PFSK-1 (cell line): ENCODE data around the gene NFIA.

Experiments
- FOXP2 ChIP-seq: optimal IDR thresholded peaks from 2 replicates; pipeline ENCODE3; 2011; ENCODE audit warnings: borderline replicate concordance, control low read depth, inconsistent platforms; ENCODE audit not compliant: insufficient read depth; ENCODE audit errors: extremely low read length, extremely low read depth
- POLR2AphosphoS5 ChIP-seq: IDR thresholded peaks from 2 replicates; pipeline ENCODE4 v1.6.1; 2012; ENCODE audit warnings: low read depth, mild to moderate bottlenecking, control low read depth, low read length, moderate library complexity
- SIN3A ChIP-seq: IDR thresholded peaks from 2 replicates; pipeline ENCODE4 v1.6.1; 2012; ENCODE audit warnings: mild to moderate bottlenecking, low read length, moderate library complexity, borderline replicate concordance; ENCODE audit not compliant: insufficient read depth
- TAF1 ChIP-seq: IDR thresholded peaks from 2 replicates; pipeline ENCODE4 v1.6.1; 2012; ENCODE audit warnings: low read length, control low read depth, borderline replicate concordance; ENCODE audit not compliant: insufficient read depth
- TF ChIP-seq, protein P1 (sequence below), 2 experiments: IDR thresholded peaks; 2 replicates each; pipeline versions ENCODE4 v1.6.1 to v1.8.0; 2011 to 2012; ENCODE audit warnings: low read depth in 2 of 2, low read length in 2 of 2, control low read depth in 1 of 2, inconsistent platforms in 1 of 2, mild to moderate bottlenecking in 1 of 2, moderate library complexity in 1 of 2; ENCODE audit not compliant: insufficient read depth in 1 of 2

NFIA gene

DNA sequence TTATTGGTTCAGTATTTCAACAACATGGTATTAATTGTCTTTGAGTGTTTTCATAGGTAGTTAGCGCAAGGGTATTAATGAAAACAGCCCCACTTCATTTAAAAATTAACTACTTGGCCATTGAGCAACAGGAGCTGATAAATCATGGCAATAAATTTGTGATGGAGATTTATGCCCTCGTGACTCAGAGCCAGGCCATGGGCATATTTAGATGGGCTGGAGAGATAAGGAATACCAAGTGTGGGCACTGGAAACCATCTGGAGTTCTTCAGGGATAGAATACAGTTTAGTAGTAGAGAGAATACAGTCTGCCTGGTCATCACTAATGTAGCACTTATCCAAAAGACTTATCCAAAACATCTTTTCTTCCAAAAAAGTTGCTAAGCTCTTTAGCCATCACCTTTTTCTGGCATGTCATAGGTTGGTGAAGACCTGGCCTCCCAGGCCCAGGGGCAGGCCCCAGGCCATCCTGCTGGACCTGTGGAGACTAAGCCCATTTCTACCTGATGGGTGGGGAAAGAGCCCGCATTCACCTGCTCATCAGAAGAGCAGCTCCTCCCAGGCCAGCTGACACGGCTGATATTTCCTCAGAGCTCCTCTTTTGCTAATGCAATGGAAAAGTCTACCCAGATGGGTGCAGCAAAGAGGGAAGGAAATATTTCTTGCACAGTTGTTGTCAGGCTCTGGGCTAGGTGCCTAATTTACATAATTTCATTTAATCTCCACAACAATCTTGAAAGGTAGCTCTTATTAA, 404.6 kb downstream of the NFIA start:
- TF ChIP-seq, protein P1, sequence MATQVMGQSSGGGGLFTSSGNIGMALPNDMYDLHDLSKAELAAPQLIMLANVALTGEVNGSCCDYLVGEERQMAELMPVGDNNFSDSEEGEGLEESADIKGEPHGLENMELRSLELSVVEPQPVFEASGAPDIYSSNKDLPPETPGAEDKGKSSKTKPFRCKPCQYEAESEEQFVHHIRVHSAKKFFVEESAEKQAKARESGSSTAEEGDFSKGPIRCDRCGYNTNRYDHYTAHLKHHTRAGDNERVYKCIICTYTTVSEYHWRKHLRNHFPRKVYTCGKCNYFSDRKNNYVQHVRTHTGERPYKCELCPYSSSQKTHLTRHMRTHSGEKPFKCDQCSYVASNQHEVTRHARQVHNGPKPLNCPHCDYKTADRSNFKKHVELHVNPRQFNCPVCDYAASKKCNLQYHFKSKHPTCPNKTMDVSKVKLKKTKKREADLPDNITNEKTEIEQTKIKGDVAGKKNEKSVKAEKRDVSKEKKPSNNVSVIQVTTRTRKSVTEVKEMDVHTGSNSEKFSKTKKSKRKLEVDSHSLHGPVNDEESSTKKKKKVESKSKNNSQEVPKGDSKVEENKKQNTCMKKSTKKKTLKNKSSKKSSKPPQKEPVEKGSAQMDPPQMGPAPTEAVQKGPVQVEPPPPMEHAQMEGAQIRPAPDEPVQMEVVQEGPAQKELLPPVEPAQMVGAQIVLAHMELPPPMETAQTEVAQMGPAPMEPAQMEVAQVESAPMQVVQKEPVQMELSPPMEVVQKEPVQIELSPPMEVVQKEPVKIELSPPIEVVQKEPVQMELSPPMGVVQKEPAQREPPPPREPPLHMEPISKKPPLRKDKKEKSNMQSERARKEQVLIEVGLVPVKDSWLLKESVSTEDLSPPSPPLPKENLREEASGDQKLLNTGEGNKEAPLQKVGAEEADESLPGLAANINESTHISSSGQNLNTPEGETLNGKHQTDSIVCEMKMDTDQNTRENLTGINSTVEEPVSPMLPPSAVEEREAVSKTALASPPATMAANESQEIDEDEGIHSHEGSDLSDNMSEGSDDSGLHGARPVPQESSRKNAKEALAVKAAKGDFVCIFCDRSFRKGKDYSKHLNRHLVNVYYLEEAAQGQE (IDR thresholded peaks at IDR 0.05; ENCODE audit: insufficient read depth in 1 of 2, low read depth in 2 of 2, low read length in 2 of 2): no peak
- TF ChIP-seq TAF1 (no peak), FOXP2 (no peak)

DNA sequence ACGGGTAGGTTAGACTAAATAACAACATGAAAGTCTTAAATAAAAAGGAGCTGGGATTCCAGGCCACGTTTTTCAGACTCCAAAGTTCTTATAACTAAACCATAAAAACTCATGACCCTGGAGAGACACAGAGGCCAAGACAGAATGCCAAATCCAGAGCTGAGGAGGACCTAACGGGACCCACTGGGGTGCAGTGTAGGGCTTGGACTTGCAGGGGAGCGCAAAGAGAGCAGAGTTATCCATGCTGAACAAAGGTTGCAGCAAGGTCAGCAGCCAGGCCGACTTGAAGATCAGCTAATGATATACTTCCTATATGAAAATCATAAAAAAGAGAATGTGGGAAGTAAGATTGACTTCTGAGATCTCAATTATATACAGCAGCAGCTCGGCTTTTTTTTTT, 405.4 kb downstream of the NFIA start:
- TF ChIP-seq SIN3A (no peak), FOXP2 (no peak), POLR2AphosphoS5 (no peak), TAF1 (no peak)
- TF ChIP-seq, protein P1 (IDR thresholded peaks at IDR 0.05; ENCODE audit: insufficient read depth in 1 of 2, low read depth in 2 of 2, low read length in 2 of 2): no peak

DNA sequence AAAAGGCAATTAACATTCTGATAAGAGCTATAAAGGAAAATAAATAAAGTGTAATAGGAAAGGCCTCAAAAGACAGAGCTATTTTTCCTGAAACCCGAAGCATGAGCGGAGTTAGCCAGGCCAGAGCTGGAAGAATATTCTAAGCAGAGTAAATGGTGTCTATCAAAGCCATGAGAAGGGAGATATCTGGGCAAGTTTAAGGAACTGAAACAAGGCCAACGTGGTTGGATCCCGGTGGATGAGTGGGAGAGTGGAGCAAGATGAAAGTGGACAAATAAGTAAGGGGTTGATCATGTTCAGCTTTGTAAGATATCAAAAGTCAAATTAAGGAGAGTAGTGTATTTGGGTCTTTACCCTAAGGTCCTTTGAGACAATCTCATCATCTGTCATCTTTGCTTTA, 408.6 kb downstream of the NFIA start:
- TF ChIP-seq FOXP2 (no peak), TAF1 (no peak), SIN3A (no peak), POLR2AphosphoS5 (no peak)
- TF ChIP-seq, protein P1 (IDR thresholded peaks at IDR 0.05; ENCODE audit: insufficient read depth in 1 of 2, low read depth in 2 of 2, low read length in 2 of 2): no peak

- TF ChIP-seq SIN3A (no peak), POLR2AphosphoS5 (no peak), TAF1 (no peak), FOXP2 (no peak)
- TF ChIP-seq, protein P1 (IDR thresholded peaks at IDR 0.05; ENCODE audit: insufficient read depth in 1 of 2, low read depth in 2 of 2, low read length in 2 of 2): no peak
Observed at GRCh38 chr1:61491497-61491896, 409.1 kb downstream of the NFIA start.

GRCh38 chr1:61494000-61494399, 411.6 kb downstream of the NFIA start:
- TF ChIP-seq FOXP2: no peak
